Stimulated activated CD4-positive, alpha-beta T cell treated with anti-CD3 and anti-CD28 coated beads, Interleukin-4, amount 100 ng/mL, for 24 hours (primary cell): ENCODE measurements around the gene PBX1.
"Not testable (repeated sequence)": the region's sequence is repeated elsewhere in the genome, so short reads cannot be mapped to it uniquely, and the experiment has no call there.

Source experiments
- DNase-seq: peaks from one replicate; pipeline ENCODE4 v3.0.0-alpha.2; 2020

Gene PBX1

GRCh38 chr1:164645921-164646320 is 86.9 kb downstream of the PBX1 start:
- DNase-seq, result no peak

GRCh38 chr1:164647211-164647610 is 88.2 kb downstream of the PBX1 start:
- DNase-seq, result no peak

- no peak for DNase-seq
Observed at GRCh38 chr1:164648636-164649035, 89.7 kb downstream of the PBX1 start.

GRCh38 chr1:164649146-164649545 is 90.2 kb downstream of the PBX1 start:
- DNase-seq, result no peak

- no peak for DNase-seq
Observed at GRCh38 chr1:164650531-164650930, 91.5 kb downstream of the PBX1 start.

GRCh38 chr1:164651351-164651951 is 92.5 kb downstream of the PBX1 start:
- DNase-seq, result no peak

GRCh38 chr1:164652969-164653368 is 94.0 kb downstream of the PBX1 start:
- not testable (repeated sequence) for DNase-seq

- no peak for DNase-seq
Observed at GRCh38 chr1:164653705-164654104, 94.7 kb downstream of the PBX1 start.

GRCh38 chr1:164654200-164654599 is 95.2 kb downstream of the PBX1 start:
- DNase-seq, result no peak

GRCh38 chr1:164658864-164659263 is 99.9 kb downstream of the PBX1 start:
- no peak for DNase-seq

- DNase-seq, result no peak
Observed at GRCh38 chr1:164659621-164660411, 100.8 kb downstream of the PBX1 start.

- no peak for DNase-seq
Observed at GRCh38 chr1:164660412-164660772, 101.4 kb downstream of the PBX1 start.

- DNase-seq, result no peak
Observed at GRCh38 chr1:164660775-164661174, 101.8 kb downstream of the PBX1 start.

GRCh38 chr1:164662462-164662861 is 103.5 kb downstream of the PBX1 start:
- no peak for DNase-seq

- DNase-seq, result no peak
Observed at GRCh38 chr1:164662955-164663354, 104.0 kb downstream of the PBX1 start.

- no peak for DNase-seq
Observed at GRCh38 chr1:164664127-164664526, 105.1 kb downstream of the PBX1 start.

- no peak for DNase-seq
Observed at GRCh38 chr1:164667001-164667400, 108.0 kb downstream of the PBX1 start.

- DNase-seq, result no peak
Observed at GRCh38 chr1:164667600-164667999, 108.6 kb downstream of the PBX1 start.

- DNase-seq, result no peak
Observed at GRCh38 chr1:164668491-164669400, 109.8 kb downstream of the PBX1 start.

- DNase-seq, result no peak
Observed at GRCh38 chr1:164670026-164670425, 111.0 kb downstream of the PBX1 start.

GRCh38 chr1:164670786-164671185 is 111.8 kb downstream of the PBX1 start:
- no peak for DNase-seq

GRCh38 chr1:164671323-164671965 is 112.5 kb downstream of the PBX1 start:
- DNase-seq, result no peak

GRCh38 chr1:164671966-164672571 is 113.1 kb downstream of the PBX1 start:
- no peak for DNase-seq
